ENCODE results near the gene TP63. TPM values are rescaled to one million over a fixed set of nuclear protein-coding genes. Genes with fewer than 3 reads are reported as not detected.

The TP63 gene
- total RNA-seq, 4 donors from 2014 or later = 0.27 TPM; not detected in 3

DNA sequence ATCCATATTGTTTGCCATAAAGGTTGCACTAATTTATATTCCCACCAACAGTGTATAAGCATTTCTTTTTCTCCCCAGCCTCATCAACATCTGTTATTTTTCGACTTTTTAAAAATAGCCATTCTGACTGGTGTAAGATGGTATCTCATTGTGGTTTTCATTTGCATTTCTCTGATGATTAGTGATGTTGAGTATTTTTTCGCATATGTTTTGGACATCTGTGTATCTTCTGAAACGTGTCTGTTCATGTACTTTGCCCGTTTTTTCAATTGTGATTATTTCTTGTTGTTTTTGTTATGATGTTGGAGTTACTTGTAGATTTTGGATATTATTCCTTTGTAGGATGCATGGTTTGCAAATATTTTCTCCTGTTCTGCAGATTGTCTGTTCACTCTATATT is 46.5 kb downstream of the TP63 start:
- no peaks in the 10 kb centered on the region for H3K4me1 ChIP-seq
- TF ChIP-seq, protein P1, sequence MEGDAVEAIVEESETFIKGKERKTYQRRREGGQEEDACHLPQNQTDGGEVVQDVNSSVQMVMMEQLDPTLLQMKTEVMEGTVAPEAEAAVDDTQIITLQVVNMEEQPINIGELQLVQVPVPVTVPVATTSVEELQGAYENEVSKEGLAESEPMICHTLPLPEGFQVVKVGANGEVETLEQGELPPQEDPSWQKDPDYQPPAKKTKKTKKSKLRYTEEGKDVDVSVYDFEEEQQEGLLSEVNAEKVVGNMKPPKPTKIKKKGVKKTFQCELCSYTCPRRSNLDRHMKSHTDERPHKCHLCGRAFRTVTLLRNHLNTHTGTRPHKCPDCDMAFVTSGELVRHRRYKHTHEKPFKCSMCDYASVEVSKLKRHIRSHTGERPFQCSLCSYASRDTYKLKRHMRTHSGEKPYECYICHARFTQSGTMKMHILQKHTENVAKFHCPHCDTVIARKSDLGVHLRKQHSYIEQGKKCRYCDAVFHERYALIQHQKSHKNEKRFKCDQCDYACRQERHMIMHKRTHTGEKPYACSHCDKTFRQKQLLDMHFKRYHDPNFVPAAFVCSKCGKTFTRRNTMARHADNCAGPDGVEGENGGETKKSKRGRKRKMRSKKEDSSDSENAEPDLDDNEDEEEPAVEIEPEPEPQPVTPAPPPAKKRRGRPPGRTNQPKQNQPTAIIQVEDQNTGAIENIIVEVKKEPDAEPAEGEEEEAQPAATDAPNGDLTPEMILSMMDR (IDR thresholded peaks at IDR 0.05) = no peak
- no peak for TF ChIP-seq POLR2A (IDR thresholded peaks at IDR 0.05)
- H3K36me3 ChIP-seq = no peaks in the 10 kb centered on the region
- no peaks in the 10 kb centered on the region for H3K9me3 ChIP-seq
- H3K27me3 ChIP-seq = no peaks in the 10 kb centered on the region
- H3K27ac ChIP-seq = no peak overlapping the region
- DNase-seq = no peak
- H3K4me3 ChIP-seq = no peak overlapping the region

DNA sequence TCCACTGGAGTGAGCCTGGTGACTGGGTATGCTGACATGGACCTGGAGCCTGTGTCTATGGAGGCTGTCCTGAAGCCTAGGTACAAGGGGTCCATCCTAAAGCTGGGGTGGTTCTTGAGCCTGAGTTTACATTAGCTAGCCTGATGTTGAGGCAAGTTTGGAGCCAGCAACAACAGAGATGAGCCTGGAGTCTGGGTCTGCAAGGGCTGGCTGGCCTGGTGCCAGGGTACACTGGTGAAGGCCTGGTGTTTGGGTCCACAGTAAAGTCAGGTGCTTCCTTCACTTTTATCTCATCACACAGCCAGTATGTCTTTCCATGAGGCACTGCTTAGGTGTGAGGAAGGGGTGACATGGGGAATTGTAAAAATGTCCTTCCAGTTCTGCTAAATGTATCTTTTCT is 49.5 kb downstream of the TP63 start:
- DNase-seq = no peak
- no peak for TF ChIP-seq POLR2A (IDR thresholded peaks at IDR 0.05)
- TF ChIP-seq, protein P1 (IDR thresholded peaks at IDR 0.05) = no peak
- no peaks in the 10 kb centered on the region for H3K36me3 ChIP-seq
- no peak overlapping the region for H3K27ac ChIP-seq
- H3K27me3 ChIP-seq = no peaks in the 10 kb centered on the region
- H3K4me3 ChIP-seq = no peak overlapping the region
- H3K9me3 ChIP-seq = no peaks in the 10 kb centered on the region
- no peaks in the 10 kb centered on the region for H3K4me1 ChIP-seq

DNA sequence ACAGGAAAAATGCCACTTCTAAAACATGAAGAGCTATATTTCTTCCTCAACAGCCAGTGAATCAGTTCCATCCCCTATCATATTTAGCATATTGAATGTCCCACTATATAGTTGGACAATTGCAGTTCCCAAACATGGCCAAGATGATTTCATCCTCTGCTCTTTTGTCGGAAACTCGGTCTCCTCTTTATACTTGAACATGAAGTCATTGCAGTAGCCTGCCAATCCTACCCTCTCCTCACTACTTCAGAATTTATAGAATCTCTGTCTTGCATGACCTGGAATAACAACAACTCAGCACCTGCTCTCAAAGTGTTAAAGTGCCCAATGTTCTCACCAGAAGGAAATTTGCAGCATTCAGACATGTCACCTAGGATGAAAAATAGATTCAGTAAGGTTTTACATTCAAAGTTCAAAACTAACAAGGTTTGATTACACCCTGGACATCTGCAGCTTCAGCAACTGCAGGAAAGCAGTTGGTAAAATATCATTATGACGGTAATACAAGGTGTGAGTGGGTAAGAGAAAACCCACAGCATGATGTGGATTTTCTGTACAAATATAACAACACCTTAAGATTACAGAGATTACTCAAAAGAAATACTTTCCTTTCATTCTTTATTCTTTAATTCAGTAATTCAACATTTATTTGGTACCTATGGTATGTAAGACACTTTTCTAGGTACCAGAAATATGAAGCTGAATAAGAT is 52.5 kb downstream of the TP63 start:
- H3K4me3 ChIP-seq = no peak overlapping the region
- TF ChIP-seq POLR2A (IDR thresholded peaks at IDR 0.05) = no peak
- TF ChIP-seq, protein P1 (IDR thresholded peaks at IDR 0.05) = no peak
- no peaks in the 10 kb centered on the region for H3K36me3 ChIP-seq
- H3K9me3 ChIP-seq = no peaks in the 10 kb centered on the region
- H3K27ac ChIP-seq = no peak overlapping the region
- DNase-seq = no peak
- no peaks in the 10 kb centered on the region for H3K27me3 ChIP-seq
- H3K4me1 ChIP-seq = no peaks in the 10 kb centered on the region

DNA sequence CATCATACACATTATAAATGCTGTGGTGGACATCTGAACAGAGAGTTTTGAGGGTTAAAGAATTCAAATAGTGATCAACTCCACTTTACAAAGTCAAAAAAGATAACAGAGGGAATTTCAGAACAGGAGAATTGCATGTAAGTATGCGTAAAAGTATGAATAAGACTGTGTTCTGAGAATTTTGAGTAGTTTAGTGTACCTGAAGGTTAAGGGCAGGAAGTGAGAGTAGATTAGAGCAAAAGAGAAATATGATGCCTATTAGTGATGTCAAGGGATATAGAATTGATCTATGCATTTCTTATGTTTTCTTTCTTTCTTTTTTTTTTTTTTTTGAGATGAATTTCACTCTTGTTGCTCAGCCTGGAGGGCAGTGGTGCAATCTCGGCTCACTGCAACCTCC is 53.1 kb downstream of the TP63 start:
- H3K27me3 ChIP-seq = no peaks in the 10 kb centered on the region
- no peaks in the 10 kb centered on the region for H3K9me3 ChIP-seq
- TF ChIP-seq, protein P1 (IDR thresholded peaks at IDR 0.05) = no peak
- no peak for TF ChIP-seq POLR2A (IDR thresholded peaks at IDR 0.05)
- H3K36me3 ChIP-seq = no peaks in the 10 kb centered on the region
- no peaks in the 10 kb centered on the region for H3K4me1 ChIP-seq
- H3K4me3 ChIP-seq = no peak overlapping the region
- no peak for DNase-seq
- no peak overlapping the region for H3K27ac ChIP-seq

DNA sequence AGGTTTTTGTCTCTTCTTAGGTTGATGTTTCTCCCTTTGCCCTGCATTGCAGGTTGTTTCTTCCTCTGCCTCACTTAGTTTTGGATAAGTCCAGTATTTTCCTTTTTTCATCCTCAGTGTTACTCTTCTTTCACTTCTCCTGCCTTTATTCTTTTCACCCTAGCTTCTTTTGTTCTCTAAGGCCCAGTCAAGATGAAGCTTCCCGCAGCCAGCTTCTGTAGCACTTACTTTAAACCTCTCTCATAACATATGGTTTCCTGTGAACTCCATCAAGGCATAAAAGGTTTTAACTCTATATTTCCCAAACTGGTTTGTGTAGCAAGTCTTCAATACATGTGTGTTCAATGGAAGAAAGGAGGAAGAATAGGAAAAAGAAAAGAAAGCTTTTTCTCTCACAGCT is 54.1 kb downstream of the TP63 start:
- DNase-seq = no peak
- TF ChIP-seq, protein P1 (IDR thresholded peaks at IDR 0.05) = no peak
- no peak for TF ChIP-seq POLR2A (IDR thresholded peaks at IDR 0.05)
- H3K27ac ChIP-seq = no peak overlapping the region
- H3K36me3 ChIP-seq = no peaks in the 10 kb centered on the region
- H3K27me3 ChIP-seq = no peaks in the 10 kb centered on the region
- no peak overlapping the region for H3K4me3 ChIP-seq
- H3K4me1 ChIP-seq = no peaks in the 10 kb centered on the region
- H3K9me3 ChIP-seq = no peaks in the 10 kb centered on the region

DNA sequence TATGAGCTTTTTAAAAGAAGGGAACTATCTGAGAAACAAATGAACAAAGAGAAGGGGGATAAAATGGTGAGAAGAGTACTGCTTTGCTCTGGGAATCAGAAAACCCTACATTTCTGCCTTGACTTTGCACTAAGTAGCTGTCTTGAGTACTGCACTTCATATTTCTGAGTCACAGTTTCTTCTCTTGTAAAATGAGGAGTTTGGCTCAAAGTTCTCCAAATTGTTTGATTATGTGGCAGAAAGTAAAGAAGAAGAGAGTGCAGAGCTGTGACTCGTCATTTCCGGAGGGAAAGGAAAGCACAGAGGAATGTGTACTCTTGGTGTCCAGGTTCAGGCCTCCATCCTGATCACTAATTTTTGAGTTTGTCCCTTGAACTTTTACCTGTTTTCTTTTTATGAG is 54.7 kb downstream of the TP63 start:
- TF ChIP-seq, protein P1 (IDR thresholded peaks at IDR 0.05) = no peak
- no peak for TF ChIP-seq POLR2A (IDR thresholded peaks at IDR 0.05)
- H3K27me3 ChIP-seq = no peaks in the 10 kb centered on the region
- H3K9me3 ChIP-seq = no peaks in the 10 kb centered on the region
- DNase-seq = no peak
- H3K4me1 ChIP-seq = no peaks in the 10 kb centered on the region
- H3K4me3 ChIP-seq = no peak overlapping the region
- no peaks in the 10 kb centered on the region for H3K36me3 ChIP-seq
- H3K27ac ChIP-seq = no peak overlapping the region

Measured in Peyer's patch (tissue), 4 donors.